ENCODE data around the gene ANKRD60.

DNA sequence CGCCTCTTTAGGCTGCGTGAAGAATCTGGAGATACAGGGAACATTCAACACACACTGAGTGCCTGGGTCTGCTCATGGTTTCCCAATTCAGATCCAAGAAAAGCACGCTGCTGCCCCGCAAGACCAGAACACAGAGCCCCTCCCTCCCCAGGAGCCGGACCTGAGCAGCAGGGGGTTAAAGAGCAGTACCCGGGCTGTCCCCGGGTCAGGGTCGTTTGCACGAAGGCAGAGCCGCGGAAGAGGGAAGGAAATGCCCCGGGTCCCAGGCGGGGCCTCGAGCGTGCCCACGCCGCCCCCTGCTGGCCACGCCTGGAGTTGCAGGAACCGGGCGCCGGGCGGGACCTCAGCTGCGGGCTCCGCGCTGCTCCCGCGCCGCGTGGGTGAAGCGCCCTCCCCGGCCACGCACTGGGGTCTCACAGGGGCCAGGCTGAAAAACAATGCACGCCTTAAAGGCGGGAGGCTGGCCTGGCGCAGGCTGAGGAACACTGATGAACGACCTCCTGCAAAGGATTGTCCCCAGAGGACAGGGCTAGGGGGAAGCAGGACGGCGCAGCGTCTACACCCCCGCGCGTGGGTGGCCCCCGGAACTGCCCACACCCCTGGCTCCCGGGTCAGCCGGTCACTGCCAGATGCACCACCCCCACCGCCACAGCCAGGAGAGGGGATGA lies 48.9 kb downstream of the ANKRD60 start:
- TF ChIP-seq YY1 (IDR thresholded peaks at IDR 0.05; ENCODE audit: low read depth) = no peak
- TF ChIP-seq FOXM1 (IDR thresholded peaks at IDR 0.05; ENCODE audit: borderline replicate concordance, low read depth) = no peak
- TF ChIP-seq EP300 (IDR thresholded peaks at IDR 0.05; ENCODE audit: borderline replicate concordance) = no peak
- TF ChIP-seq, protein P1, sequence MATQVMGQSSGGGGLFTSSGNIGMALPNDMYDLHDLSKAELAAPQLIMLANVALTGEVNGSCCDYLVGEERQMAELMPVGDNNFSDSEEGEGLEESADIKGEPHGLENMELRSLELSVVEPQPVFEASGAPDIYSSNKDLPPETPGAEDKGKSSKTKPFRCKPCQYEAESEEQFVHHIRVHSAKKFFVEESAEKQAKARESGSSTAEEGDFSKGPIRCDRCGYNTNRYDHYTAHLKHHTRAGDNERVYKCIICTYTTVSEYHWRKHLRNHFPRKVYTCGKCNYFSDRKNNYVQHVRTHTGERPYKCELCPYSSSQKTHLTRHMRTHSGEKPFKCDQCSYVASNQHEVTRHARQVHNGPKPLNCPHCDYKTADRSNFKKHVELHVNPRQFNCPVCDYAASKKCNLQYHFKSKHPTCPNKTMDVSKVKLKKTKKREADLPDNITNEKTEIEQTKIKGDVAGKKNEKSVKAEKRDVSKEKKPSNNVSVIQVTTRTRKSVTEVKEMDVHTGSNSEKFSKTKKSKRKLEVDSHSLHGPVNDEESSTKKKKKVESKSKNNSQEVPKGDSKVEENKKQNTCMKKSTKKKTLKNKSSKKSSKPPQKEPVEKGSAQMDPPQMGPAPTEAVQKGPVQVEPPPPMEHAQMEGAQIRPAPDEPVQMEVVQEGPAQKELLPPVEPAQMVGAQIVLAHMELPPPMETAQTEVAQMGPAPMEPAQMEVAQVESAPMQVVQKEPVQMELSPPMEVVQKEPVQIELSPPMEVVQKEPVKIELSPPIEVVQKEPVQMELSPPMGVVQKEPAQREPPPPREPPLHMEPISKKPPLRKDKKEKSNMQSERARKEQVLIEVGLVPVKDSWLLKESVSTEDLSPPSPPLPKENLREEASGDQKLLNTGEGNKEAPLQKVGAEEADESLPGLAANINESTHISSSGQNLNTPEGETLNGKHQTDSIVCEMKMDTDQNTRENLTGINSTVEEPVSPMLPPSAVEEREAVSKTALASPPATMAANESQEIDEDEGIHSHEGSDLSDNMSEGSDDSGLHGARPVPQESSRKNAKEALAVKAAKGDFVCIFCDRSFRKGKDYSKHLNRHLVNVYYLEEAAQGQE (IDR thresholded peaks at IDR 0.05; ENCODE audit: low read depth) = no peak
- TF ChIP-seq TAF1 (IDR thresholded peaks at IDR 0.05; ENCODE audit: low read depth) = no peak
- no peak for TF ChIP-seq CEBPB (IDR thresholded peaks at IDR 0.05)
- TF ChIP-seq TCF12 (IDR thresholded peaks at IDR 0.05; ENCODE audit: low read depth) = no peak
